HG03460 (cell line): ENCODE measurements around the gene TM4SF1.
"Not testable (repeated sequence)": the region's sequence is repeated elsewhere in the genome, so short reads cannot be mapped to it uniquely, and the experiment has no call there.

Experiments
- ATAC-seq: cut with Tn5 transposase; IDR thresholded peaks from one replicate; pipeline ENCODE4 v1.9.1; 2021; ENCODE audit not compliant: unreplicated experiment

TM4SF1 gene

GRCh38 chr3:149395107-149396089, 17.9 kb upstream of the TM4SF1 start:
- ATAC-seq, result no peak

DNA sequence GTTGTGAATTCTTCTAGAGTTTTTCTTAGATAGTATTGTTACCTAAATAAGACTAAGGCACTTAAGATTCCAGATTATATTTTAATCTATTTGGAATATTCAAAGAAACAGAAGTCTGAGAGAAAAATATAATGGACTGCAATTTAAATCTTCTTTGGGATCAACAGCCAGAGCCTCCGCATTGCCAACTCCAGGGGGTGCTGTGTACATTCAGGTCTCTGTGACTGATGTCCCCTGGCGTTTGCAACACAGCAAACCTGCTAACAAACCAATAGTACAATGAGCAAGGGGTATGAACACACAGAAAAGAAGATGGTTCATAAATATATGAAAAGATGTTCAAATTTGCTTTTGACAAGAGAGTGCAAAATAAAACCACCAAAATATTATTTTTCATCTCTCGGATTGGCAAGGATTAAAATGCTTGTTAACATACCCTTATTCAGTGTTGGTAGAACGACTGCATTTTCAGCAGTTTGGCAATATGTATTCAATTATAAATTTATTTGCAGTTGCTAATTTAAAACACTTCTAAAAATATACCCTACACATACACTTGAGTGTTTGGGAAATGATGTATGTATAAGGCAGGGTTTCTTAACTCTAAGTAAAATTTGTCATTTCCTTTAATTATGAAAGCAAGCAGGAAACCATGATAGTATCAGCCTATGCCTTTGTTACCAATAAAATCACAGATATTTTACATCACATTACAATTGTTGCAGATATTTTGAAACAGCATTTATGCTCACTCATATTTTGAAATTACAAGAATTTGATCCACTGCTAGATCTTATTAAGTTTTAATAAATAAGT, 16.1 kb upstream of the TM4SF1 start:
- peak; percentile 84 for ATAC-seq

DNA sequence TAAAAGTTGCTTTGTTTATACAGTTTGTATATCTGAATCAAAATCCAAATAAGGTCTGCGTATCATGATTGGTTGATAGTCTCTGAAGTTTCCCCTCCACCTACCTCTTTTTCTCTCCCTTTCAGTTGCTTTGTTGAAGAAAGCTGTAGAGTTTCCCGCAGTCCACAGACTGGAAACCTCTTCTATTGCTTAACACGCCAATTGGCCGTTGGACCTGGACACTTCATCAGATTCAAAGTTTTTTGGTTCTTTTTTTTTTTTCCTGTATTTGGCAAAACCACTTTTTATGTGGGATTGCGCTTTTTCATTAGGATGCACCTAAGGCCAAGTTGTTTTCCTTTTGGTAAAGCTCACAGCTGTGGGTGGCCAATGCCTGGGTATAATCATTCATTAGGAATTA, 14.5 kb upstream of the TM4SF1 start:
- ATAC-seq, result no peak

- ATAC-seq, result no peak
Observed at GRCh38 chr3:149390772-149391212, 13.3 kb upstream of the TM4SF1 start.

DNA sequence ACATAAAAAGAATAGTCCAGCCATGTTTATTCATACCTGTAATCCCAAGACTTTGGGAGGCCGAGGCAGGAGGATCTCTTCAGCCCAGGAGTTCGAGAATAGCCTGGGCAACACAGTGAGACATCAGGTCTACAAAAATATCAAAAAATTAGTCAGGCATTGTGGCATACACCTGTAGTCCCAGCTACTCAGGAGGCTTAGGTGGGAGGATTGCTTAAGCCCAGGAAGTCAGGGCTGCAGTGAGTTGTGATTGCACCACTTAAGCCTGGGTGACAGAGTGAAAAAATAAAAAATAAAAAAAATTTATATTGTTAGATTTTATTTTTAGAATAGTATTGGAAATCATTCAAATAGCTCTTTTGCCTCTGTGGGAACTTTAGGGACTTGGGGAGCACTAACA, 12.8 kb upstream of the TM4SF1 start:
- ATAC-seq, result no peak

- no peak for ATAC-seq
Observed at GRCh38 chr3:149388531-149389417, 11.3 kb upstream of the TM4SF1 start.

GRCh38 chr3:149388001-149388440, 10.6 kb upstream of the TM4SF1 start:
- ATAC-seq, result no peak

DNA sequence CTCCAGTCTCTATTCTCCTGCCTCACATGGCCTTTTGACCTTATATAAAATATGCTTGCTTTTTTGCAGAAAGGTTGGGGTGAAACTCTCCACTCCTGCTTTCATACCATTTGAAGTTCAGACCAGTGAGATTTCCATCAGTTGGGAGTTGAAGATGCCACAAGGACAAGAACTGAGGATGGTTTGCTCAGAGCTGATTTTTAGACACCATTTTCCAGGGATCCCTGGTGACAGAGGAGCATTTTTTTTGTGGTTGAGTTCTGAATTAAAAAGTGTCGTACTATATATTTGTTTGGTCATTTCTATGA, 8.8 kb upstream of the TM4SF1 start:
- ATAC-seq, result no peak

- no peak for ATAC-seq
Observed at GRCh38 chr3:149385617-149386298, 8.3 kb upstream of the TM4SF1 start.

- ATAC-seq, result no peak
Observed at GRCh38 chr3:149384911-149385321, 7.5 kb upstream of the TM4SF1 start.

DNA sequence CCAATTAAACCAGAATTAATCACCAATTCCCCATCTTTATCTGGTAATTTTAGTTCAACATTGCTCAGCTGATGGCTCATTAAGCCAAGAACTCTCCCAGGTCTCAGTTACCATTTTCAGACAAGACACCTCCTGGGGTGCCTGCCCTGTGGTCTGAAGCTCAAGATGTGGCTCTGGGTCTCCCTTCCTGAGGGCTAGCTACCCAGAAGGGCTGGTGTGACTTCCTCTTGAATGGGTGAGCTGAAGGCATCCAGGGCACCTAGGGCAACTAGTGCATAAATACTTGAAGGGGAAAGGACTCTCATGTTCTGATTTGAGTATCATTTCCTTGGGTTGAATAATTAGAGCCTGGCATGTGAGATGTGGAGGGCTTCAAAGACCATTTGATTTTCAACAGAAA, 6.7 kb upstream of the TM4SF1 start:
- ATAC-seq, result no peak

GRCh38 chr3:149383703-149384102, 6.3 kb upstream of the TM4SF1 start:
- no peak for ATAC-seq

DNA sequence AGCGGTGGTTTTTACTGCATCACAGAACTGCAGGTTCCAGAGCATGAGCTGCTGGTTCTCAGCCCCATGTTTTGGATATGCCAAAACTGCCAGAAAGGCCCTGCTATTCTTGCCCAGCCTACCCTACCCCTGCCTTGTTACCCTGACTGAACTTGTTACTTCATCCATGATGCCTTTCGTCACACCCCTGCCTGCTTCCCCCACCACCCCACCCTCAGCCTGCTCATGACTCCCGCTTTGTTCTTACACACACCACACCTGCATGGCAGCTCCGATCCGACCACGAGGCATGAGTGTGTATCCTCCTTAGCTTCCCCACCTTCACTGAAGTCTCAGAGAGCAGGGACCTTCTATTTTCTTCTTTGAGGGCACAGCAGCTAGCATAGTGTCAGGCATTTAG, 5.1 kb upstream of the TM4SF1 start:
- ATAC-seq, result no peak

GRCh38 chr3:149382101-149382467, 4.6 kb upstream of the TM4SF1 start:
- no peak for ATAC-seq

DNA sequence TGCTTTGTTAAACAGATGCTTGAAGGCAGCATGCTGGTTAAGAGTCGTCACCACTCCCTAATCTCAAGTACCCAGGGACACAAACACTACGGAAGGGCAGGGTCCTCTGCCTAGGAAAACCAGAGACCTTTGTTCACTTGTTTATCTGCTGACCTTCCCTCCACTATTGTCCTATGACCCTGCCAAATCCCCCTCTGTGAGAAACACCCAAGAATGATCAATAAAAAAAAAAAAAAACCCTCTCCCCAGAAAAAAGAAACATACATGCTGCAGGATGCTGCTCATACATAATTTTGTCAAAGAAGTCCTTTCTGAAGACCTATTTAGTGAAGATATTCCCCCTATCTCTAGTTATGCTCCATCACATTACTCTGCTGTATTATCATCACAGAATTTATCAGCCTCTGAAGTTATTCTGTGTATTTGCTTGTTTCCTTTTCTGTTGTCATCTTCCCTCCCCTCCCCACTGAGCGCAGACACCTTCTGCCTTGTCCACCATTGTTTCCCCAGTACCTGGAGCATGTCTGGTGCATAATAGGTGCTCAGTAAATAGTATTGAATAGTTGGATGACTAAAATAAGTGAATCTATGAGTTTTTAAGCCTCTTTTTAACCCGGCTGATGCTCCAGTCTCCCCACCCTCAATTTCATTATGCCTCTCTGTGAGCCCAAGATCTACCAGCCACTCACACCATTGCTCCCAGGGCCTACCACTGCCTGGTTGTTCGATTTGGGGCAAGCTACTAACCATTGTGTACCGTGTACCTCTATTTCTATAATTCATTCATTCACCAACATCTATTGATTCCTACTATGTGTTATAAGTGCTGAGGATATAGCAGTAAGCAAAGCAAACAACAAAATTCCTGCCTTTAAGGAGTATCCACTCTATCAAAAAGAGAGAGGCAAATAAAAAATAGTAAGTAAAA, 4.0 kb upstream of the TM4SF1 start:
- no peak for ATAC-seq

- ATAC-seq, result not testable (repeated sequence)
Observed at GRCh38 chr3:149380220-149380619, 2.8 kb upstream of the TM4SF1 start.

- no peak for ATAC-seq
Observed at GRCh38 chr3:149378478-149379309, 1.2 kb upstream of the TM4SF1 start.

DNA sequence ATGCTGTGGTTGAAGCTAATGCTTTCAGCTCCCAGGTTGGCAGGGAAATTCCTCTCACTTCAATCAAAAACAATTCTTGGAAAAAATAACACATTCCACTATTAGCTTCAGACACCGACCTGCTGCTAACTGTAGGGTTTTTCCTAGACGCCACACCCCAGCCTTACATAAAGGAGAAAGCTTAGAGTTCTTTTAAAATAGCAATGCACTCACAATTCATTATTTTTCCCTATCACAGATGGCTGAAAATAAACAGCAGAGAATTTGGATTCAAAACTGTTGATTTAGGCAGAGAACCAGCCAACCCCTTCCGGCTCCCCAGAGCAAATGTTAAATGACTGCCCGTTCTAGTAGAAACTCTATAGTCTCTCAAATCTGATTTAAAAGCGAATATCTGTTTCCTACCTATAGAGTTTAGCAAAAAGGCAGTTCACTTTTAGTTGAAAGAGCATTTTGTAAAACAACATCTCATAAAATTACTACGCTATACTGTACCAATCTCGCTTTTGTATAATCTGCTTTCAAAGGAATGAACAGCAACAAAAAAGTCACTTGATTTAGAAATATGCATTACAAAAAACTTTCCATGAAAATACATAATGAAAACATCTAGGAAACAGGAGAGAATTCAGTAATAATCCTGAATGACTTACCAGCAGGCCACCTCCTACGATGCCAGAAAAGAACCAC, 586 bp downstream of the TM4SF1 start:
- ATAC-seq, result no peak
